ENCODE data around the gene FBLIM1. TPM values are rescaled to one million over a fixed set of nuclear protein-coding genes. Genes with fewer than 3 reads are reported as not detected.
A peak's percentile ranks its signal among the peaks of the same experiment; 100 is the strongest.

FBLIM1 gene
- total RNA-seq, 4 donors from 2014 or later, result 140 to 411 (median 311) TPM

DNA sequence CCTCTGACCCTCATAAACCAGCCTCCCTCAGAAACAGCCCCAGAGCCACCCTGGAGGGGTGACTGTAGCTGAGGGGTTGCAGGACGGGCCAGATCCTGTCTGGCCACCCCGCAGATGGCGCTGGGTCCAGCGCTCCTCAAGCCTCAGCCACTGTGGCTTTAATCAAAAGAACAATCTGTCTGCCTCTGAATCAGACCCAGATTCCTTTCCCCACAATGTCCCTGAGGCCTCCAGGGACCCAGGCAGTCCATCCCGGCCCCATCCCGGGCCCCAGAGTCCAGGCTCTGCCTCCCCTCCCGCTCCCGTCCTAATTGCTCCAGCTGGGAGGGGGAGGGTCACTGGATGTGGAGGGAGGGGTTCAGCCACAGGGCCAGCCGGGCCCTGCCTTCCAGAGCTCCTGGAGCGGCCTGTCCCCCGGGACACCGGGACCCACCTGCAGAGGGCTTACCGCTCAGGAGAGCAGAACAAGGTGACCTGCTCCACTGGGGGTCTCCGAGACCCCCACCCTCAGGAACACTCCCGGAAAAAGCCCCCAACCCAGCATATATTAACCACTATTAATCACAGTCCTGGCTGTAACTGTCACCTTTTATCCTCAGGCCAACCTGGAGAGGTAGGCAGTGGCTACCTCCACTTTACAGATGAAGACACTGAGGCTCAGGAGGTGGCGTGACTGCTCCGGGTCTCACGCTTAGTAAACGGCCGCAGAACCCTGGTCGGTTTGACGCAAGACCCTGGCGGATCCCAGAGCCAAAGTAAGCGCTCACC, 836 bp upstream of the FBLIM1 start:
- Histone ChIP-seq H3K27ac (peak overlapping the region; percentile 71 to 87 (median 85)), H3K36me3 (no peaks in the 10 kb centered on the region), H3K4me3 (peak overlapping the region; percentile 32 to 84 (median 76)), H3K4me1 (peaks cover 3 to 71% (median 38%) of the 10 kb centered on the region in 4 donors), H3K9me3 (no peaks in the 10 kb centered on the region), H3K27me3 (peaks cover 20% of the 10 kb centered on the region)
- DNase-seq, result peak; percentile 70
- peak; percentile 62 for TF ChIP-seq POLR2A (IDR thresholded peaks at IDR 0.05)
- TF ChIP-seq, protein P1, sequence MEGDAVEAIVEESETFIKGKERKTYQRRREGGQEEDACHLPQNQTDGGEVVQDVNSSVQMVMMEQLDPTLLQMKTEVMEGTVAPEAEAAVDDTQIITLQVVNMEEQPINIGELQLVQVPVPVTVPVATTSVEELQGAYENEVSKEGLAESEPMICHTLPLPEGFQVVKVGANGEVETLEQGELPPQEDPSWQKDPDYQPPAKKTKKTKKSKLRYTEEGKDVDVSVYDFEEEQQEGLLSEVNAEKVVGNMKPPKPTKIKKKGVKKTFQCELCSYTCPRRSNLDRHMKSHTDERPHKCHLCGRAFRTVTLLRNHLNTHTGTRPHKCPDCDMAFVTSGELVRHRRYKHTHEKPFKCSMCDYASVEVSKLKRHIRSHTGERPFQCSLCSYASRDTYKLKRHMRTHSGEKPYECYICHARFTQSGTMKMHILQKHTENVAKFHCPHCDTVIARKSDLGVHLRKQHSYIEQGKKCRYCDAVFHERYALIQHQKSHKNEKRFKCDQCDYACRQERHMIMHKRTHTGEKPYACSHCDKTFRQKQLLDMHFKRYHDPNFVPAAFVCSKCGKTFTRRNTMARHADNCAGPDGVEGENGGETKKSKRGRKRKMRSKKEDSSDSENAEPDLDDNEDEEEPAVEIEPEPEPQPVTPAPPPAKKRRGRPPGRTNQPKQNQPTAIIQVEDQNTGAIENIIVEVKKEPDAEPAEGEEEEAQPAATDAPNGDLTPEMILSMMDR (IDR thresholded peaks at IDR 0.05), result peak in 1 of 5 experiments; percentile 9
- TF ChIP-seq POLR2AphosphoS5 (IDR thresholded peaks at IDR 0.05), result peak in 1 of 3 donors; percentile 64
- no peak for TF ChIP-seq EP300 (IDR thresholded peaks at IDR 0.05; ENCODE audit: low read depth)
- 8% methylated on average over 20 of the region's 24 CpGs; no CpG with 5 or more reads in 1 of the 2 donors for WGBS, 2 donors (ENCODE audit: low coverage in 1 of 2)
- in situ Hi-C loops (cut with MboI; ENCODE audit: low pct_ligation_motif_present in 1 of 4, low pct_unique_long_range_greater_than_20kb in 1 of 4, low sequenced_read_pairs in 3 of 4), result no loop called here
- intact Hi-C loops (cut with DNase I; ENCODE audit: low total_unique reads), result no loop called here

DNA sequence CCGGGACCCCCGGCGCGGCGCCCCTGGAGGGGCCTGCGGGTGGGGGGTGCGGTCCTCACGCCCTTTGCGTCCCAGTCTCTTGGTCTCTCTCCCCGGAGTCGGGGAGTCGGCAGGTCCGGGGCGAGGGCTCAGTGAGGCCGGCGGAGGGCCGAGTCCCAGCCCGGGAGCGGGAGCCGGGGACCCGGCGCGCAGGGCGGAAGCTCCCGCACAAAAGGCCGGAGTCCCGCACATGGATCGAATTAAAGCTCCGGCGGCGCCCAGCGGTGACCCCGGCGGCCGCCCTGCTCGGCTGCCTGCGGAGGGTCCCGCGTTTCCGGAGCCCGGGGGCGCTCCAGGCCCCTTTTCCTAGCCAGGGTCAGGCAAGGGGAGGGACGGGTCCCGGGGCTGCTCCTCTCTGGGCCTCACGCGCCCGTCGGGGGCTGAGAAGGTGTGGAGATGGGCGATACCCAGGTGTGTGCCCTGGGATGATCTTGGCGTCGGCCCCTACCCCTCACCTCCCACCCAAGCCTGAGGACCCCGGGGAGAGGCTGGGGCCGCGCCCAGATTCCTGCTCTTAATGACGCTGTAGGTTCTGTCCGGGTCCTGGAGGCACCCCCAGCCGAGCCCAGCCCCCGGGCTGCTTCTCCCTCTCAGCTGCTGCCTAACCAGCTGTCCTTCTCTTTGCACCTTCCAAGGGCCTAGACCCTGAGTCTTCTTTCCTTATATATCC, 512 bp downstream of the FBLIM1 start:
- H3K27ac ChIP-seq, result peak overlapping the region; percentile 71 to 87 (median 85)
- H3K4me3 ChIP-seq, result peak overlapping the region; percentile 32 to 84 (median 76)
- no peaks in the 10 kb centered on the region for H3K36me3 ChIP-seq
- H3K4me1 ChIP-seq, result peaks cover 6 to 84% (median 48%) of the 10 kb centered on the region in 4 donors
- 9% methylated on average over 24 of the region's 58 CpGs; no CpG with 5 or more reads in 1 of the 2 donors for WGBS, 2 donors (ENCODE audit: low coverage in 1 of 2)
- peaks cover 20% of the 10 kb centered on the region for H3K27me3 ChIP-seq
- intact Hi-C loops (cut with DNase I; ENCODE audit: low total_unique reads), result no loop called here
- TF ChIP-seq, protein P1 (IDR thresholded peaks at IDR 0.05), result no peak
- TF ChIP-seq POLR2AphosphoS5 (IDR thresholded peaks at IDR 0.05) (no peak), POLR2A (IDR thresholded peaks at IDR 0.05) (no peak), EP300 (IDR thresholded peaks at IDR 0.05; ENCODE audit: low read depth) (no peak)
- no peak for DNase-seq
- in situ Hi-C loops (cut with MboI; ENCODE audit: low pct_ligation_motif_present in 1 of 4, low pct_unique_long_range_greater_than_20kb in 1 of 4, low sequenced_read_pairs in 3 of 4), result no loop called here
- no peaks in the 10 kb centered on the region for H3K9me3 ChIP-seq

DNA sequence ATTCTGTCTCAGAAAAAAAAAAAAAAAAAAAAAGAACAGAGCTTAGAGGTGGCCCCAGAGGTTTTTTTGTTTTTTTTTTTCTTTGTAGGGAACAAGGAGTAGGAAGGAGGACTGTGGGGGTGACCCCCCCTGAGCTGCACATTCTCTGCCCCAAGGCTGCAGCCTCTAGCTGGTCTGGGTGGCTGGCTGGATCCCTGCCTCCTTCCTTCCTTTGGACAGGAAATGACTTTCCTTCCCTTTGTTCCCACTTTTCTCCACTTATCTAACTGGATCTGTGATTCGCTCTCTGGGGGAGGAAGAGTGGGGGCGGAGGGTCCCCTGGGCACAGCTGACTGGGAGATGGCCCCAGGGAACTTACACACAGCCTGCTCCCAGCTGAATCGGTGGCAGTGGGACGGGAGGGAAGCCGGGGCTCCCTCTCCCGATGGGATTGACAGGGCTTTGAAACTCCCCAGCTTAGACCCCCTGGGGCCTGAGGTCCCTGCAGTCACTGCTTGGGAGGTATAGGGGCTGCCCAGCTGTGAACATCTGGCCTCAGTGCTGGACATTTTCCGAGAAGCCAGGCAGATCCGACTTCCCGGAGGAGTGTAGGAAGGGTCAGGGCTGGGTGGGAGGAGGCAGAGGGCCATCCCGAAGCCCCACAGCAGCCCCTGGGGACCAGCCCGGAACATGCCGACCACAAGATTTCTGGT, 2.1 kb downstream of the FBLIM1 start:
- intact Hi-C loops (cut with DNase I; ENCODE audit: low total_unique reads) (no loop called here), in situ Hi-C loops (cut with MboI; ENCODE audit: low pct_ligation_motif_present in 1 of 4, low pct_unique_long_range_greater_than_20kb in 1 of 4, low sequenced_read_pairs in 3 of 4) (no loop called here)
- Histone ChIP-seq H3K27me3 (peaks cover 20% of the 10 kb centered on the region), H3K4me1 (peaks cover 13 to 92% (median 58%) of the 10 kb centered on the region in 4 donors), H3K4me3 (peak overlapping the region in 2 of 4 donors; percentile 5 to 9), H3K9me3 (no peaks in the 10 kb centered on the region), H3K27ac (peak overlapping the region; percentile 71 to 87 (median 85)), H3K36me3 (no peaks in the 10 kb centered on the region)
- TF ChIP-seq, protein P1 (IDR thresholded peaks at IDR 0.05), result no peak
- no peak for TF ChIP-seq POLR2A (IDR thresholded peaks at IDR 0.05)
- no peak for TF ChIP-seq EP300 (IDR thresholded peaks at IDR 0.05; ENCODE audit: low read depth)
- TF ChIP-seq POLR2AphosphoS5 (IDR thresholded peaks at IDR 0.05), result peak in 2 of 3 donors; percentile 30 to 51
- DNase-seq, result peak; percentile 30
- WGBS, 2 donors (ENCODE audit: low coverage in 1 of 2), result 62% methylated on average over 10 of the region's 12 CpGs; no CpG with 5 or more reads in 1 of the 2 donors
